T-cell (primary cell): ENCODE measurements around the gene SMARCA4. TPM values are rescaled to one million over a fixed set of nuclear protein-coding genes. Genes with fewer than 3 reads are reported as not detected.
"Not testable (repeated sequence)": the region's sequence is repeated elsewhere in the genome, so short reads cannot be mapped to it uniquely, and the experiment has no call there.

ENCODE experiments used
- ATAC-seq, 4 experiments: fragments of 200-7000 bp in 3 of 4; fragments of 150-1000 bp in 1 of 4; cut with Tn5 transposase; replicated peaks in 1 of 4; 1 replicate in 3 of 4; 2 replicates in 1 of 4; pipeline ENCODE4 v1.10.0; 2021; ENCODE audit warnings: moderate library complexity in 3 of 4, mild to moderate bottlenecking in 2 of 4, moderate number of reproducible peaks in 1 of 4
- CTCF ChIA-PET, 2 donors: fragments of 300-600 bp; sonication (Branson Sonifier 250); formaldehyde crosslinking; loops; one replicate each; lab custom pipeline; 2022; ENCODE audit warnings: antibody characterized with exemption in 2 of 2; lab: Charles Lee
- POLR2A ChIA-PET, 2 donors: fragments of 300-600 bp; sonication (Branson Sonifier 250); formaldehyde crosslinking; loops; one replicate each; lab custom pipeline; 2022; ENCODE audit warnings: antibody characterized with exemption in 2 of 2; lab: Charles Lee
- DNase-seq, 35 experiments: peaks; one replicate each; pipeline versions ENCODE4 v3.0.0 to v3.0.0-alpha.2; 2013 to 2023
- H3K27ac ChIP-seq: one replicate; pipeline ENCODE4 v1.5.1; 2013; ENCODE audit warnings: low read length
- H3K27me3 ChIP-seq, 2 experiments: replicated peaks in 1 of 2; 1 replicate in 1 of 2; 2 replicates in 1 of 2; pipeline versions ENCODE4 v1.6.1 to v1.7.0; 2013; ENCODE audit warnings: low read length in 1 of 2, mixed read lengths in 1 of 2; ENCODE audit not compliant: control insufficient read depth in 2 of 2, insufficient read depth in 2 of 2; ENCODE audit errors: extremely low read depth in 1 of 2
- H3K36me3 ChIP-seq, 2 donors: 1 replicate in 1 of 2; 2 replicates in 1 of 2; pipeline versions ENCODE4 v1.6.1 to v1.7.0; 2013; ENCODE audit warnings: low read length in 1 of 2; ENCODE audit not compliant: control insufficient read depth in 2 of 2, insufficient read depth in 1 of 2; ENCODE audit errors: extremely low read depth in 1 of 2
- H3K4me1 ChIP-seq, 2 experiments: 1 replicate in 1 of 2; 2 replicates in 1 of 2; pipeline versions ENCODE4 v1.6.1 to v1.7.0; 2013; ENCODE audit warnings: low read length in 2 of 2, mixed read lengths in 1 of 2; ENCODE audit not compliant: insufficient read depth in 2 of 2, control insufficient read depth in 1 of 2; ENCODE audit errors: extremely low read depth in 1 of 2
- H3K4me3 ChIP-seq, 2 donors: 1 replicate in 1 of 2; 2 replicates in 1 of 2; pipeline versions ENCODE4 v1.5.1 to v1.7.0; 2013; ENCODE audit warnings: mild to moderate bottlenecking in 2 of 2, low read length in 1 of 2, moderate library complexity in 1 of 2; ENCODE audit not compliant: control insufficient read depth in 1 of 2; ENCODE audit errors: extremely low read depth in 1 of 2
- H3K9me3 ChIP-seq: 2 replicates; pipeline ENCODE4 v1.7.0; 2013
- H3K27ac Mint-ChIP-seq, 2 donors: one replicate each; pipeline ENCODE4 v1.8.0; 2020 to 2021; ENCODE audit warnings: mild to moderate bottlenecking in 2 of 2, mixed read lengths in 2 of 2
- H3K27me3 Mint-ChIP-seq, 2 donors: one replicate each; pipeline ENCODE4 v1.8.0; 2021 to 2022; ENCODE audit warnings: mixed read lengths in 2 of 2
- H3K36me3 Mint-ChIP-seq: one replicate; pipeline ENCODE4 v1.8.0; 2021; ENCODE audit warnings: mixed read lengths
- H3K4me1 Mint-ChIP-seq, 3 donors: one replicate each; pipeline ENCODE4 v1.8.0; 2020 to 2022; ENCODE audit warnings: mixed read lengths in 3 of 3, mild to moderate bottlenecking in 1 of 3
- H3K4me3 Mint-ChIP-seq, 3 donors: one replicate each; pipeline ENCODE4 v1.8.0; 2020 to 2022; ENCODE audit warnings: mild to moderate bottlenecking in 3 of 3, mixed read lengths in 3 of 3, moderate library complexity in 3 of 3
- H3K9me3 Mint-ChIP-seq, 3 donors: one replicate each; pipeline ENCODE4 v1.8.0; 2020 to 2022; ENCODE audit warnings: mixed read lengths in 3 of 3
- WGBS: methylation state at CpG from one replicate; pipeline ENCODE4 v1.1.5; 2013; ENCODE audit warnings: missing lambda C conversion rate; ENCODE audit not compliant: insufficient coverage; 5-methylcytosine and 5-hydroxymethylcytosine counted together
- total RNA-seq, 35 experiments: library from RNA in 6 of 35; stranded (reverse) in 6 of 35; fragments of 120-200 nt in 1 of 35; gene quantifications; one replicate each; pipeline versions ENCODE4 v1.2.1 to v1.2.4 and lab custom pipeline; 2013 to 2026

SMARCA4 gene
- total RNA-seq, 5 donors from 2014 or later (not counting 1 experiment from before 2014, with no cell fraction given): 93.4 to 114 (median 109) TPM

- CTCF ChIA-PET: no interaction called here
- peaks cover 0 to 5% of the 10 kb centered on the region in 2 experiments for H3K4me1 ChIP-seq
- ATAC-seq: no peak
Measured at GRCh38 chr19:11067356-11068113, 106.7 kb downstream of the SMARCA4 start.

GRCh38 chr19:11069561-11069960, 108.7 kb downstream of the SMARCA4 start:
- ATAC-seq (no peak), DNase-seq (no peak)
- POLR2A ChIA-PET: no interaction called here
- no peaks in the 10 kb centered on the region for H3K9me3 Mint-ChIP-seq
- H3K4me3 ChIP-seq: no peak overlapping the region
- no peaks in the 10 kb centered on the region for H3K27me3 Mint-ChIP-seq
- no peaks in the 10 kb centered on the region for H3K27me3 ChIP-seq
- no peak overlapping the region for H3K4me3 Mint-ChIP-seq
- H3K36me3 Mint-ChIP-seq: peaks cover 15% of the 10 kb centered on the region
- peaks cover 3 to 7% of the 10 kb centered on the region in 2 donors for H3K36me3 ChIP-seq
- no peak overlapping the region for H3K27ac Mint-ChIP-seq
- CTCF ChIA-PET: interaction anchor here in 1 of 2 donors (0.7 kb wide), 1 partner anchor 96 kb away, joined by 4 read pairs; no protein-coding TSS in a partner anchor
- H3K27ac ChIP-seq: no peak overlapping the region
- 82% methylated on average over 6 of the region's 9 CpGs for whole genome bisulfite sequencing
- H3K4me1 ChIP-seq: peaks cover 0 to 9% of the 10 kb centered on the region in 2 experiments
- H3K9me3 ChIP-seq: no peaks in the 10 kb centered on the region
- peaks cover 4 to 12% (median 9%) of the 10 kb centered on the region in 3 donors for H3K4me1 Mint-ChIP-seq

More at GRCh38 chr19:11067356-11068113, 106.7 kb downstream of the SMARCA4 start:
- POLR2A ChIA-PET: interaction anchor here in 1 of 2 donors (0.6 kb wide), 1 partner anchor 578 kb away, joined by 11 read pairs; no protein-coding TSS in a partner anchor
- Histone ChIP-seq H3K4me3 (no peak overlapping the region), H3K27ac (no peak overlapping the region), H3K9me3 (no peaks in the 10 kb centered on the region), H3K27me3 (no peaks in the 10 kb centered on the region), H3K36me3 (peaks cover 3 to 7% of the 10 kb centered on the region in 2 donors)
- H3K4me1 Mint-ChIP-seq: peaks cover 0 to 6% (median 2%) of the 10 kb centered on the region in 3 donors
- H3K36me3 Mint-ChIP-seq: peaks cover 15% of the 10 kb centered on the region
- no peak overlapping the region for H3K27ac Mint-ChIP-seq
- 100% methylated on average over 2 of the region's 8 CpGs for WGBS
- H3K4me3 Mint-ChIP-seq: no peak overlapping the region
- H3K9me3 Mint-ChIP-seq: no peaks in the 10 kb centered on the region
- DNase-seq: no peak
- no peaks in the 10 kb centered on the region for H3K27me3 Mint-ChIP-seq

GRCh38 chr19:11070123-11070522, 109.3 kb downstream of the SMARCA4 start:
- no peak for ATAC-seq
- CTCF ChIA-PET: no interaction called here
- Histone ChIP-seq H3K4me1 (peaks cover 0 to 11% of the 10 kb centered on the region in 2 experiments), H3K27ac (no peak overlapping the region), H3K9me3 (no peaks in the 10 kb centered on the region), H3K4me3 (no peak overlapping the region), H3K36me3 (peaks cover 3 to 7% of the 10 kb centered on the region in 2 donors), H3K27me3 (no peaks in the 10 kb centered on the region)
- Mint-ChIP-seq H3K36me3 (peaks cover 12% of the 10 kb centered on the region), H3K9me3 (no peaks in the 10 kb centered on the region), H3K27ac (no peak overlapping the region), H3K4me3 (no peak overlapping the region), H3K27me3 (no peaks in the 10 kb centered on the region), H3K4me1 (peaks cover 7 to 15% (median 13%) of the 10 kb centered on the region in 3 donors)
- WGBS: 93% methylated on average over 2 of the region's 4 CpGs
- no peak for DNase-seq
- POLR2A ChIA-PET: no interaction called here

- H3K9me3 ChIP-seq: no peaks in the 10 kb centered on the region
- Mint-ChIP-seq H3K4me1 (peaks cover 7 to 15% (median 13%) of the 10 kb centered on the region in 3 donors), H3K27ac (no peak overlapping the region), H3K4me3 (no peak overlapping the region), H3K9me3 (no peaks in the 10 kb centered on the region), H3K36me3 (no peaks in the 10 kb centered on the region), H3K27me3 (no peaks in the 10 kb centered on the region)
- ATAC-seq (no peak), DNase-seq (no peak)
- ChIA-PET CTCF (no interaction called here), POLR2A (interaction anchor here in 1 of 2 donors (0.5 kb wide), 1 partner anchor 1239 kb away, joined by 3 read pairs; the partner anchor contains the start of gene PIN1)
- no peaks in the 10 kb centered on the region for H3K36me3 ChIP-seq
- peaks cover 0 to 11% of the 10 kb centered on the region in 2 experiments for H3K4me1 ChIP-seq
- H3K27ac ChIP-seq: no peak overlapping the region
- H3K27me3 ChIP-seq: no peaks in the 10 kb centered on the region
- WGBS: 98% methylated on average over 7 of the region's 9 CpGs
- no peak overlapping the region for H3K4me3 ChIP-seq
Measured at GRCh38 chr19:11073568-11073967, 112.7 kb downstream of the SMARCA4 start.

- H3K4me3 Mint-ChIP-seq, POLR2A ChIA-PET, H3K4me3 ChIP-seq, H3K36me3 ChIP-seq, H3K27me3 Mint-ChIP-seq, H3K27me3 ChIP-seq, DNase-seq, H3K4me1 ChIP-seq, H3K9me3 ChIP-seq, H3K27ac Mint-ChIP-seq, ATAC-seq, H3K36me3 Mint-ChIP-seq, H3K27ac ChIP-seq, CTCF ChIA-PET, H3K9me3 Mint-ChIP-seq: not testable (repeated sequence)
- 100% methylated on average over 2 of the region's 9 CpGs for WGBS
- H3K4me1 Mint-ChIP-seq: peaks cover 7 to 12% (median 9%) of the 10 kb centered on the region in 3 donors
Measured at GRCh38 chr19:11076792-11077191, 116.0 kb downstream of the SMARCA4 start.

GRCh38 chr19:11078893-11079292, 118.1 kb downstream of the SMARCA4 start:
- WGBS: 95% methylated on average over 7 of the region's 11 CpGs
- no peak for DNase-seq

More at GRCh38 chr19:11078893-11079292, 118.1 kb downstream of the SMARCA4 start:
- no peak overlapping the region for H3K4me3 ChIP-seq
- Mint-ChIP-seq H3K4me3 (no peak overlapping the region), H3K9me3 (no peaks in the 10 kb centered on the region), H3K4me1 (peaks cover 9 to 13% (median 9%) of the 10 kb centered on the region in 3 donors), H3K27me3 (no peaks in the 10 kb centered on the region), H3K27ac (no peak overlapping the region), H3K36me3 (no peaks in the 10 kb centered on the region)
- peaks cover 0 to 6% of the 10 kb centered on the region in 2 experiments for H3K4me1 ChIP-seq
- ChIA-PET POLR2A (interaction anchor here in 1 of 2 donors (0.6 kb wide), 1 partner anchor 149 kb away, joined by 3 read pairs; no protein-coding TSS in a partner anchor), CTCF (no interaction called here)
- H3K9me3 ChIP-seq: no peaks in the 10 kb centered on the region
- H3K27me3 ChIP-seq: no peaks in the 10 kb centered on the region
- no peaks in the 10 kb centered on the region for H3K36me3 ChIP-seq
- ATAC-seq: no peak
- no peak overlapping the region for H3K27ac ChIP-seq
